GM12873 (cell line): ENCODE data around the gene CEP152.

Source experiments
- TF ChIP-seq, protein P1 (sequence below): IDR thresholded peaks from 2 replicates; pipeline ENCODE4 v1.5.1; 2012; ENCODE audit warnings: low read depth, mild to moderate bottlenecking, moderate library complexity, low read length, control low read depth; ENCODE audit not compliant: insufficient read depth; ENCODE audit errors: missing control alignments

CEP152 gene

GRCh38 chr15:48850648-48851047, 39.8 kb upstream of the CEP152 start:
- TF ChIP-seq, protein P1, sequence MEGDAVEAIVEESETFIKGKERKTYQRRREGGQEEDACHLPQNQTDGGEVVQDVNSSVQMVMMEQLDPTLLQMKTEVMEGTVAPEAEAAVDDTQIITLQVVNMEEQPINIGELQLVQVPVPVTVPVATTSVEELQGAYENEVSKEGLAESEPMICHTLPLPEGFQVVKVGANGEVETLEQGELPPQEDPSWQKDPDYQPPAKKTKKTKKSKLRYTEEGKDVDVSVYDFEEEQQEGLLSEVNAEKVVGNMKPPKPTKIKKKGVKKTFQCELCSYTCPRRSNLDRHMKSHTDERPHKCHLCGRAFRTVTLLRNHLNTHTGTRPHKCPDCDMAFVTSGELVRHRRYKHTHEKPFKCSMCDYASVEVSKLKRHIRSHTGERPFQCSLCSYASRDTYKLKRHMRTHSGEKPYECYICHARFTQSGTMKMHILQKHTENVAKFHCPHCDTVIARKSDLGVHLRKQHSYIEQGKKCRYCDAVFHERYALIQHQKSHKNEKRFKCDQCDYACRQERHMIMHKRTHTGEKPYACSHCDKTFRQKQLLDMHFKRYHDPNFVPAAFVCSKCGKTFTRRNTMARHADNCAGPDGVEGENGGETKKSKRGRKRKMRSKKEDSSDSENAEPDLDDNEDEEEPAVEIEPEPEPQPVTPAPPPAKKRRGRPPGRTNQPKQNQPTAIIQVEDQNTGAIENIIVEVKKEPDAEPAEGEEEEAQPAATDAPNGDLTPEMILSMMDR: no peak

DNA sequence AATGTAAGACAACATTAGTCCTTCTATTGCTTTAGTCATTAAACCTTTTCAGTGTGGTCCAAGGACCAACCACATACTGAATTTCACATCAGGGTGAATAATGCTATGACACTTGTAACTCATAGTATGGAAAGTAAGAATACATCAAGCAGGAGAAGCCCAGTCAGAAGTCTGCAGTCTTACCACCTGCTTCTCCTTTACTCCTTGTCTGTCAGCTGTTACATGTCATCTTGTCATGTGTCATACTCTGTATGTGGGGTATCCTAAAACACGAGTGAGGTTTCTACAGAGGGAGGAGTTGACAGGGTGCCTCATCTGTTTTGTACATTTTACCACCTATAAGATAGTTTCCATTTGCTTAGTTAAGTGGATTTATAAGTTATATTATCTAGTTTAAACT, 34.3 kb upstream of the CEP152 start:
- TF ChIP-seq, protein P1: no peak

DNA sequence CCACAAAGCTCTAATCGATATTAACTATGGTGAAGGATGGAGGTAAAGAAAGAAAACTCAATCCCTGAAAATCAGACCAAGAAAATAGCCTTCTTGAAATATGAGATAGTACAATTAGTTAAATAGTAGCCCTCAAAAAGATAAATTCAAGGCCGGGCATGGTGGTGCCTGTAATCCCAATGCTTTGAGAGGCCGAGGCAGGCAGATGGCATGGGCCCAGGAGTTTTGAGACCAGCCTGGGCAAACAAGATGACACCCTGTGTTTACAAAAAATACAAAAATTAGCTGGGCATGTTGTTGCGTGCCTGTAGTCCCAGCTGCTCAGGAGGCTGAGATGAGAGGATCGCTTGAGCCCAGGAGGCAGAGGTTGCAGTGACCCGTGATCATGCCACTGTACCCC, 31.6 kb upstream of the CEP152 start:
- TF ChIP-seq, protein P1: no peak

- TF ChIP-seq, protein P1: no peak
These were observed 23.9 kb upstream of the CEP152 start for GRCh38 chr15:48834756-48835155.

DNA sequence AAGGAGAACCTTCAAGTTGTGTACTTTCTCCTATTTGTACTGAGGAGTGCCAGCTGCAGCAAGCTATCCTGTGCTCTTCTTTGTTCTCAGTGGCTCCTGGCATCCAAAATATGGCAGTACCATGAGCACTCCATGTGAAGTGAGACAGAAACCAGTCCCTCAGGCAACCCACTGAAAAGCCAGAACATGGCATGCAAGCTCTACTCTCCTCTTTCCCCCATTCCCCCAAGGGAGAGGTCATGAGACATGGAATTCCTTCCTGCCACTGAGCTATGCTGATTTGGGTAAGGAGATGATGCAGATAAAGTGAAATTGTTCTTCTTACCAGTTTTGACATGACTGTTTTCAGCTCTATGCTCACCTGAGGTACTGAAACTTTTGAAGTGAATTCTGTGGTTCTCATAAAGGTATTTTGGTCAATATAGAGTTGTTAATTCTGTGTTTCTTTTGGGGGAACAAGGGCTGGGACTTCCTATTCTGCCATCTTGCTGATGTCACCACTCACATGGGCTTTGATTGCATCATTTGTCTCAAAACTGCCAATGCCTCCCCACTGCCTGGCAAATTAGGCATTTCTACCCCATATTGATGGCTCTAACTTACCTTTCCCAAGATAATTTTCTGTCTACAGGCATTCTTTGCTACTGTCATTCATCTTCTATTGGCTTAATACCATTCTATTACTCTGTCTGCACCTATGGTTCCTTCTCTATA, 22.8 kb upstream of the CEP152 start:
- TF ChIP-seq, protein P1: no peak

DNA sequence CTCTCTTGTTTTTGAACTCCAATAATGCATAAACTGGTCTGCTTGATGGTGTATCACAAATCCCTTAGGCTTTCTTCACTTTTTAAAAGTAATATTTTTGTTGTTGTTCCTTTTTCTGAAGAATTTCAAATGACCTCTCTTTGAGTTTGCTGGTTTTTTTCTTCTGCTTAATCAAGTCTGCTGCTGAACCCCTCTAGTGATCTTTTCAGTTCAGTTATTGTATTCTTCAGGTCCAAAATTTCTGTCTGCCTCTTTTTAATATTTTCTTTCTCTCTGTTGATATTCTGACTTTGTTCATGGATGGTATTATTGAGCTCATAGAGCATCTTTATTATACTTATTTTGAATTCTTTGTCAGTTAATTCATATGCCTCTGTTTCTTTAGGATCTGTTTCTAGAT, 21.8 kb upstream of the CEP152 start:
- TF ChIP-seq, protein P1: no peak

DNA sequence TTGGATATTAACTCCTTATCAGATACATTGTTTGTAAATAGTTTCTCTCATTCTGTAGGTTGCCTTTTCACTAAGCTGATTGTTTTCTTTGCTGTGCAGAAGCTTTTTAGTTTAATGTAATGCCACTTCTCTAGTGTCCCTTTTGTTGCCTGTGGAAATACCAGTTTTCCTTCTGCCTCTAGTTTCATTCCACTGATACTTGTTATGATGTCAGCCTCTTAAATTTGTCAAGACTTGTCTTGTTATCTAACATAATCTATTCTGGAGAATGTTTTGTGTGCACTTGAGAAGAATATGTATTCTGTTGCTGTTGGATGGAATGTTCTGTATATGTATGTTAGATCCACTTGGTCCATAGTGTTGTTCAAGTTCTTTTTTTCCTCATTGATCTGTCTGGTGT, 18.0 kb upstream of the CEP152 start:
- TF ChIP-seq, protein P1: no peak
